C4-2B (cell line): ENCODE measurements around the gene KCTD18.

ENCODE experiments used
- H3K27ac ChIP-seq: fragments of 450-650 bp; 2 replicates; pipeline ENCODE4 v1.5.1; 2017
- ZFX ChIP-seq: fragments of 450-650 bp; IDR thresholded peaks from 2 replicates; pipeline ENCODE4 v1.6.1; 2017
- TF ChIP-seq, protein P1 (sequence below): fragments of 450-650 bp; conservative IDR thresholded peaks from 2 replicates; pipeline ENCODE4 v1.5.1; 2017; ENCODE audit warnings: mild to moderate bottlenecking

The KCTD18 gene

DNA sequence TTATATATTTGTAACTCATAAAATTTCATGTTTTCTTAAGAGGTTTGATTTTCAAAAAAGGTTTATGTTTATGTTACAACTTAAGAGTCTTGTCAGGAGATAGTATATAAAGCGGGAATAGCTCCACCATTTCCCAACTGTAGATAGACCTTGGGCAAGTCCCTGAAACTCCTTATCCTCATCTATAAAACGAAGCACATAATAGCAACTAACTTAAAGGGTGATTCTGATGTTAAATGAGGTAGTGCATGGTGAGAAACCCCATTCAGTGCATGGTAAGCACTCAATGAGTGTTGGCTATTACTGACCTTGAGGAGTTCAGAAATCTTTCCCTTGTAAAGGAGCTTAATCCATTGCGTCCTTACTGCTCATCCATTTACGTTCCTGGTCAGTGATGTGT, 34.1 kb downstream of the KCTD18 start:
- no peak for TF ChIP-seq ZFX
- TF ChIP-seq, protein P1, sequence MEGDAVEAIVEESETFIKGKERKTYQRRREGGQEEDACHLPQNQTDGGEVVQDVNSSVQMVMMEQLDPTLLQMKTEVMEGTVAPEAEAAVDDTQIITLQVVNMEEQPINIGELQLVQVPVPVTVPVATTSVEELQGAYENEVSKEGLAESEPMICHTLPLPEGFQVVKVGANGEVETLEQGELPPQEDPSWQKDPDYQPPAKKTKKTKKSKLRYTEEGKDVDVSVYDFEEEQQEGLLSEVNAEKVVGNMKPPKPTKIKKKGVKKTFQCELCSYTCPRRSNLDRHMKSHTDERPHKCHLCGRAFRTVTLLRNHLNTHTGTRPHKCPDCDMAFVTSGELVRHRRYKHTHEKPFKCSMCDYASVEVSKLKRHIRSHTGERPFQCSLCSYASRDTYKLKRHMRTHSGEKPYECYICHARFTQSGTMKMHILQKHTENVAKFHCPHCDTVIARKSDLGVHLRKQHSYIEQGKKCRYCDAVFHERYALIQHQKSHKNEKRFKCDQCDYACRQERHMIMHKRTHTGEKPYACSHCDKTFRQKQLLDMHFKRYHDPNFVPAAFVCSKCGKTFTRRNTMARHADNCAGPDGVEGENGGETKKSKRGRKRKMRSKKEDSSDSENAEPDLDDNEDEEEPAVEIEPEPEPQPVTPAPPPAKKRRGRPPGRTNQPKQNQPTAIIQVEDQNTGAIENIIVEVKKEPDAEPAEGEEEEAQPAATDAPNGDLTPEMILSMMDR: no peak
- H3K27ac ChIP-seq: no peak overlapping the region

DNA sequence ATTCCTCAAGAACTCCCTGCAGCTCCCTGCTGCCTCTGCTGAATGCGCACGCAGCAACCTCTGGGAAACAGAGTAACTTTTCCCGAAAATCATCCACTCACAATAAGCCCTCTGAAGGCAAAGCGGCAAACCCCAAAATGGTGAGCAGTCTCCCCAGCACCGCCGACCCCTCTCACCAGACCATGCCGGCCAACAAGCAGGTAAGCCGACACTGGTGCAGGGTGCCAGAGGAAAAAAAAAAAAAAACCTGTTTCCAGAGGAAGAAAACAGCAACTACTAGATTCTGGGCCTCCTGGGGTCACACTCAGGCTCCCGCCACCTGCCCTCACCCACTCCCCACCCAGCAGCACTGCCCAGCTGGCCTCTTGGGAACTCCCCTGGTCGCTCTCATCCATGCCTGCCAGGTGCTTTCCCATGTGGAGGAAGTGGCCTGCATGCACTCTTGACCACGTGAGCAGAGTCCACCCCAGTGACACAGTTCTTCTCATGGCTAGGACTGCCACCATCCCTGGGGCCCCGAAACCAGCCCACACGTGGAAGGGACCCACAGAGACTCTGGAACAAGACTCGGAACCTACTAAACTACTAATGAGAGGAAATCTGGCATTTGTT, 36.9 kb downstream of the KCTD18 start:
- no peak for TF ChIP-seq ZFX
- TF ChIP-seq, protein P1: no peak
- H3K27ac ChIP-seq: no peak overlapping the region

DNA sequence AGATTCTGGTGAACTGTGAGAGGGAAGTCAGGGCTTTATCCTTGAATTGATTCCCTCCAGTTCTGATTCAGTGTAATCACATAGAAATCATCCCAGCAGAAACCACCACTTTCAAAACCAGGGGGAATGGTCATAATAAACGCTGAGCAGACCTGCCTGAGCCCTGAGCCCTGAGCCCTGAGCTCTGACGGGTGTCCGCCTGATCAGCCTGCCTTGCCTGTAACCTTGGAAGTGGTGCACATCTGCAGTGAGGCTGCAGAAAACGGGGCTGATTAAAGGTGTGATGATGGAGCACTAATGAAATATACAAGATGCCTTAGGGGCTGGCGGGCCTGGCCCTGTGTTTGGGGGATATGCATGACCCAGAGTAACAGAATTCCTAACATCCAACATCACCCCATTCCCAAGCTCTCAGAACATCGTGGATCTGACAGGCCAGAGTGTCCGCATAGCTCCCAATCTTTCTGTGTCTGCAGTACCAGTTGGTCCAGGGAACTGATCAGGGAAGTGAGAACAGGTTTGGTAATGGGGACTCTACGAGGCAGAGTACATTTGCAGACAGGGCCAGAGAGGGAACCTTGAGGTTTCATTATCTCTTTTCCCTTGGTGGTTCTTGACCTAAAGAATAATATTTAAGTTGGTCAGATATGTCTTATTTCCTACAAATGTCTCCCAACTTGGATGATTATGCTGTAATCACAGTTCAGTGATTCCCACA, 37.8 kb downstream of the KCTD18 start:
- TF ChIP-seq, protein P1: no peak
- no peak for TF ChIP-seq ZFX
- no peak overlapping the region for H3K27ac ChIP-seq

DNA sequence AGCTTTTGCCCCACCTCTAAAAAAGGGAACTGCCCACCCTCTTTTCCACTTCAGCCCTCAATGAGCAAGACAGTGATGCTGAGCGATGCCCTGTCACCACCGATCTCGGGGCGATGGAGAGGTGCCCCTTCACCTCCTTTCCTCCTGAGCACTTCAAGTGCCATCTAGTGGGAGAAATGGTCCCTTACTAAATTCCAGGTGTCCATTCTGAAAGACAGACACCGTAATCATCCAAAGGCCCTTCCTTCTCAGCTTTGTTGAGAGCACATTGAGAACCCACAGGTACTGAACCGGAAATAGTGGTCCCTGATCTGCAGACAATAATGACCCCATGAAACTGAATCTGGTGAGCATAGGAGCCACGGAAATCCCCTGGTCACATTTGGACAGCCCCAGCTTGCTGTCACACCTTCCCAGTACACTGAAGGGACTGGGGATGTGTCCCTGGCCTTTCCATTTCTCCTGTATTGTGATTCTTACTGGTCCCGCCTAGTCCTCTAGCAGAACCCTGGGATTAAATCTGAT, 38.5 kb downstream of the KCTD18 start:
- H3K27ac ChIP-seq: no peak overlapping the region
- TF ChIP-seq ZFX: no peak
- TF ChIP-seq, protein P1: peak; percentile 78

DNA sequence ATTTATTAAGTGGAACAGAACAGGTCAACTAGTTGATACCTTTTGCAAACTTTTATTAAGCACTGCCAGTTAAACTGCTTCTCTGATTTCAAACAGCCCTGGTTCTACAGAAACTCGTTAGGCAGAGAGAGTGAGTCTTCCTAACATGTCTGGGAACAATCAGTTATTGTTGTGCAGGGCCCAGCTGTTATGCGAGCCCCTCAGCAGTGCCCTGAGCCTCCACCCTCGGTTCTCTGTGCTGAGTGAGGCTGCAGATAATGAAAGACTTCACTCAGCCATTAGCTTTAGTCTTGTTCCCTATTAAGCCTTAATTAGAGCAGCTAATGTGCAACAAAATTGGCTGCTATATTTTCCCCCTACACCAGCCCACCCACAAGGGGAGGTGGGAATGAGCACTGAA, 39.6 kb downstream of the KCTD18 start:
- TF ChIP-seq, protein P1: no peak
- no peak overlapping the region for H3K27ac ChIP-seq

DNA sequence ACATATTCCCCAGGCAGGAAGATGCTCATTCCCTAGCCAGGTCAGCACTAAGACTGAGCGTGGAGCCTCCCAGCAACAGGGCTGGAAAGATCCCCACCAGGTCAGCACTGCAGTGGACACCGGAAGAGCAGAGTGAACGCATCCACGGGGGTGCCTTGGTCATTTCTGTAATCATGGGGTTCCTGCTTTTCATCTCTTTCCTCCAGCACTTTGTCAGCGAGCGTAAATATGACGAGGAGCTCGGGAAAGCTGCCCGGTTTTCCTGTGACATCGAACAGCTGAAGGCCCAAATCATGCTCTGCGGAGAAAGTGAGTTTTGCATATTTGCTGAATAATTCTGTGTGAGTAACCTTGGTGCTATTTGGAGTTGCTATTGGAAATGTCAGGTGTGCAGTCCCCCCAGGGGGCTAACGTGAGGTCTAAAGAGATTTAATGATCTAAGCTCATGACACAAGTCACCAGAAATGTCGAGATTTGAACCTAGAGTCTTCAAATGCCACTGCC, 40.1 kb downstream of the KCTD18 start:
- TF ChIP-seq ZFX: no peak
- TF ChIP-seq, protein P1: no peak
- H3K27ac ChIP-seq: no peak overlapping the region
